Astrocyte (in vitro differentiated cells and primary cell): ENCODE measurements around the gene IFRD2. TPM values are rescaled to one million over a fixed set of nuclear protein-coding genes. Genes with fewer than 3 reads are reported as not detected.

Source experiments
- DNase-seq: peaks from one replicate; pipeline ENCODE4 v3.0.0-alpha.2; 2010; ENCODE audit warnings: low read depth
- FAIRE-seq: peaks from 2 replicates; lab custom pipeline; 2011; peaks lifted over from hg19 to GRCh38; lab: Jason Lieb, UNC
- H2AFZ ChIP-seq: 2 replicates; pipeline ENCODE4 v1.6.0; 2012; ENCODE audit warnings: low read depth, low read length, inconsistent platforms
- H3K27ac ChIP-seq: 2 replicates; pipeline ENCODE4 v1.5.1; 2011; ENCODE audit warnings: low read depth, low read length, inconsistent platforms
- H3K27me3 ChIP-seq: 2 replicates; pipeline ENCODE4 v1.6.0; 2011; ENCODE audit warnings: low read length, inconsistent platforms; ENCODE audit not compliant: insufficient read depth
- H3K36me3 ChIP-seq: 2 replicates; pipeline ENCODE4 v1.5.1; 2011; ENCODE audit warnings: low read length, inconsistent platforms; ENCODE audit not compliant: insufficient read depth
- H3K4me1 ChIP-seq: 2 replicates; pipeline ENCODE4 v1.5.1; 2011; ENCODE audit warnings: low read length, inconsistent platforms; ENCODE audit not compliant: insufficient read depth
- H3K4me2 ChIP-seq: 2 replicates; pipeline ENCODE4 v1.6.0; 2012; ENCODE audit warnings: low read length, inconsistent platforms
- H3K4me3 ChIP-seq: 2 replicates; pipeline ENCODE4 v1.5.1; 2011; ENCODE audit warnings: low read depth, mild to moderate bottlenecking, low read length, inconsistent platforms; ENCODE audit not compliant: insufficient read depth
- H3K79me2 ChIP-seq: 2 replicates; pipeline ENCODE4 v1.6.0; 2012; ENCODE audit warnings: mild to moderate bottlenecking, low read length, inconsistent platforms; ENCODE audit not compliant: insufficient read depth
- H3K9ac ChIP-seq: 2 replicates; pipeline ENCODE4 v1.6.0; 2012; ENCODE audit warnings: mild to moderate bottlenecking, low read length, inconsistent platforms
- H3K9me3 ChIP-seq: 2 replicates; pipeline ENCODE4 v1.5.1; 2012; ENCODE audit warnings: low read depth, mild to moderate bottlenecking, low read length, inconsistent platforms; ENCODE audit not compliant: insufficient read depth
- H4K20me1 ChIP-seq: 2 replicates; pipeline ENCODE4 v1.6.0; 2012; ENCODE audit warnings: low read length, inconsistent platforms; ENCODE audit not compliant: insufficient read depth
- H3K27ac Mint-ChIP-seq: one replicate; pipeline ENCODE4 v1.8.0; 2021; ENCODE audit warnings: mild to moderate bottlenecking, mixed read lengths; ENCODE audit not compliant: unreplicated experiment
- H3K27me3 Mint-ChIP-seq: one replicate; pipeline ENCODE4 v1.8.0; 2021; ENCODE audit warnings: low read depth, mixed read lengths; ENCODE audit not compliant: unreplicated experiment
- H3K36me3 Mint-ChIP-seq: one replicate; pipeline ENCODE4 v1.8.0; 2021; ENCODE audit warnings: low read depth, mixed read lengths; ENCODE audit not compliant: unreplicated experiment
- H3K4me1 Mint-ChIP-seq: one replicate; pipeline ENCODE4 v1.8.0; 2021; ENCODE audit warnings: low read depth, mixed read lengths; ENCODE audit not compliant: unreplicated experiment
- H3K4me3 Mint-ChIP-seq: one replicate; pipeline ENCODE4 v1.8.0; 2021; ENCODE audit warnings: mild to moderate bottlenecking, moderate library complexity, mixed read lengths; ENCODE audit not compliant: unreplicated experiment
- H3K9me3 Mint-ChIP-seq: one replicate; pipeline ENCODE4 v1.8.0; 2021; ENCODE audit warnings: mild to moderate bottlenecking, mixed read lengths; ENCODE audit not compliant: unreplicated experiment
- CTCF ChIP-seq: IDR thresholded peaks from 2 replicates; pipeline ENCODE4 v1.5.1; 2011; ENCODE audit warnings: low read depth, mild to moderate bottlenecking, inconsistent platforms, low read length, moderate library complexity; ENCODE audit not compliant: insufficient read depth
- EZH2 ChIP-seq: IDR thresholded peaks from 2 replicates; pipeline ENCODE4 v1.6.1; 2012; ENCODE audit warnings: mild to moderate bottlenecking, low read length, inconsistent platforms; ENCODE audit not compliant: insufficient read depth
- total RNA-seq: library from RNA; stranded (reverse); gene quantifications from 2 replicates; pipeline ENCODE4 v1.2.1, GENCODE V29; 2021

The IFRD2 gene
- total RNA-seq, 1 donor from 2014 or later, result 66.8 TPM

GRCh38 chr3:50294089-50294488, 1.9 kb upstream of the IFRD2 start:
- no peak overlapping the region for H2AFZ ChIP-seq
- Mint-ChIP-seq H3K27me3 (no peaks in the 10 kb centered on the region), H3K27ac (no peak overlapping the region), H3K9me3 (no peaks in the 10 kb centered on the region), H3K4me3 (peak overlapping the region; percentile 34), H3K36me3 (no peaks in the 10 kb centered on the region), H3K4me1 (peaks cover 11% of the 10 kb centered on the region)
- peaks cover 4% of the 10 kb centered on the region for H3K36me3 ChIP-seq
- H3K9me3 ChIP-seq, result no peaks in the 10 kb centered on the region
- TF ChIP-seq CTCF (no peak), EZH2 (no peak)
- no peak overlapping the region for H3K9ac ChIP-seq
- DNase-seq (no peak), FAIRE-seq (no peak)
- H3K79me2 ChIP-seq, result peaks cover 38% of the 10 kb centered on the region
- H3K27ac ChIP-seq, result no peak overlapping the region
- no peaks in the 10 kb centered on the region for H3K27me3 ChIP-seq
- no peak overlapping the region for H3K4me3 ChIP-seq
- H3K4me1 ChIP-seq, result peaks cover 22% of the 10 kb centered on the region
- no peak overlapping the region for H3K4me2 ChIP-seq
- peaks cover 7% of the 10 kb centered on the region for H4K20me1 ChIP-seq

- Mint-ChIP-seq H3K27ac (peak overlapping the region; percentile 89), H3K4me3 (peak overlapping the region; percentile 80), H3K4me1 (peaks cover 11% of the 10 kb centered on the region), H3K27me3 (no peaks in the 10 kb centered on the region), H3K9me3 (no peaks in the 10 kb centered on the region), H3K36me3 (no peaks in the 10 kb centered on the region)
- H3K4me2 ChIP-seq, result peak overlapping the region; percentile 99
- H3K4me1 ChIP-seq, result peaks cover 16% of the 10 kb centered on the region
- peak overlapping the region; percentile 58 for H2AFZ ChIP-seq
- no peak overlapping the region for H3K4me3 ChIP-seq
- no peaks in the 10 kb centered on the region for H3K9me3 ChIP-seq
- no peak overlapping the region for H3K27ac ChIP-seq
- H3K79me2 ChIP-seq, result peaks cover 39% of the 10 kb centered on the region
- no peaks in the 10 kb centered on the region for H3K27me3 ChIP-seq
- FAIRE-seq (no peak), DNase-seq (no peak)
- peaks cover 7% of the 10 kb centered on the region for H4K20me1 ChIP-seq
- TF ChIP-seq EZH2 (no peak), CTCF (no peak)
- peak overlapping the region; percentile 95 for H3K9ac ChIP-seq
- H3K36me3 ChIP-seq, result peaks cover 12% of the 10 kb centered on the region
Measured at GRCh38 chr3:50293079-50293801, 1.0 kb upstream of the IFRD2 start.

- FAIRE-seq, result no peak
- no peaks in the 10 kb centered on the region for H3K9me3 Mint-ChIP-seq
- H3K27me3 Mint-ChIP-seq, result no peaks in the 10 kb centered on the region
- Histone ChIP-seq H3K9ac (no peak overlapping the region), H3K79me2 (peaks cover 32% of the 10 kb centered on the region), H3K4me1 (peaks cover 14% of the 10 kb centered on the region), H3K9me3 (no peaks in the 10 kb centered on the region), H3K4me2 (peak overlapping the region; percentile 11), H2AFZ (no peak overlapping the region), H3K27me3 (no peaks in the 10 kb centered on the region), H3K27ac (no peak overlapping the region), H4K20me1 (peaks cover 7% of the 10 kb centered on the region), H3K36me3 (peaks cover 14% of the 10 kb centered on the region), H3K4me3 (no peak overlapping the region)
- TF ChIP-seq CTCF (no peak), EZH2 (no peak)
- peaks cover 7% of the 10 kb centered on the region for H3K4me1 Mint-ChIP-seq
- DNase-seq, result no peak
- no peak overlapping the region for H3K27ac Mint-ChIP-seq
- H3K4me3 Mint-ChIP-seq, result no peak overlapping the region
- H3K36me3 Mint-ChIP-seq, result no peaks in the 10 kb centered on the region
Measured at GRCh38 chr3:50290161-50290641, 2.0 kb downstream of the IFRD2 start.
